ENCODE measurements around the gene SLC7A14.

DNA sequence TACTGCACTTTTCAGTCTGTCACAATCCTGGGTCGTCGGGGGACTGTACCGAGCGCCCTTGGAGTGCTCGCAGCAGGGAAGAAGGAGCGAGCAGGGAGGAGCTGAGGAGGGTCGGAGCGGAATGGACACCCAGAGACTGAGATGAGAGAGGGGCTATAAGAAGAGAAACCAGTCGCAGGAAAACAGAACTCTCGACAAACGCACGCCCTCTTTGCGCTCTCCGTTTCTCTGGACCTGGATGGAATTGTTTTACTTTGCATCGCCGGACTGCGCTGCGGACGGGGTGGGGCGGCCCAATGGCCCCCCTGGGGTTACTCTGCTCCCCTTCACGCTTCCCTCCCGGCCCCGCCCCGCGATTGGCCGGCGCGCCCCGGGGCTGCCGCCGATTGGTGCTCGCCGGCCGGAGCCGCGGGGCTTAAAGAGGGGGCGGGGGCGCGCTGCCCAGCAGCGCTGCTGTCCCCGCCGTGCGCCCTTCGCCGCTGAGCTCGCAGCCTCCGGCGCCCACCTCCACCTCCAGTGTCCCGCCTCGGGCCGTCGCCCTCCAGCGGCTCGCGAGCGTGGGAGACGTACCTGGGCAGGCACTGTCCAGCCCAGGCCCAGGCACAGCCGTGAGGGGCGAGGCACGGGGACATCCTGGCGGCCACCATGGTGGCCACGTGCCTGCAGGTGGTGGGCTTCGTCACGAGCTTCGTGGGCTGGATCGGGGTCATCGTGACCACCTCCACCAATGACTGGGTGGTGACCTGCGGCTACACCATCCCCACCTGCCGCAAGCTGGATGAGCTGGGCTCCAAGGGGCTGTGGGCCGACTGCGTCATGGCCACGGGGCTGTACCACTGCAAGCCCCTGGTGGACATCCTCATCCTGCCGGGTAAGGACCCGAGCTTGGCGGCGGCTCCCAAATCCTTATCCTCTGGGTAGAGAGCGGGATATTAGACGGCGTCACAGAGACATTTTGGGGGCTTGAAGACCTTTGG lies 167.2 kb downstream of the SLC7A14 start, which contains the start of gene CLDN11:
- TF ChIP-seq POLR2AphosphoS5 (IDR thresholded peaks at IDR 0.05; ENCODE audit: borderline replicate concordance, low read depth, low read length) (no peak), EZH2 (IDR thresholded peaks at IDR 0.05) (no peak), FOXP2 (optimal IDR thresholded peaks at IDR 0.05; ENCODE audit: control extremely low read depth, extremely low read length, insufficient read depth) (no peak)
